Suprapubic skin (tissue), 3 donors: ENCODE data around the gene LIPC.

Experiments used
- CTCF ChIP-seq, 2 donors: fragments of 200-600 bp in 1 of 2; fragments of 450-650 bp in 1 of 2; sonication (generic) in 1 of 2; IDR thresholded peaks; one replicate each; pipeline ENCODE4 v1.5.1; 2016 to 2019; ENCODE audit warnings: antibody characterized with exemption in 2 of 2, mild to moderate bottlenecking in 1 of 2, moderate library complexity in 1 of 2
- POLR2AphosphoS5 ChIP-seq, 3 donors: sonication (generic); formaldehyde crosslinking; IDR thresholded peaks; one replicate each; pipeline ENCODE4 v1.6.1; 2017; ENCODE audit warnings: antibody characterized with exemption in 3 of 3

DNA sequence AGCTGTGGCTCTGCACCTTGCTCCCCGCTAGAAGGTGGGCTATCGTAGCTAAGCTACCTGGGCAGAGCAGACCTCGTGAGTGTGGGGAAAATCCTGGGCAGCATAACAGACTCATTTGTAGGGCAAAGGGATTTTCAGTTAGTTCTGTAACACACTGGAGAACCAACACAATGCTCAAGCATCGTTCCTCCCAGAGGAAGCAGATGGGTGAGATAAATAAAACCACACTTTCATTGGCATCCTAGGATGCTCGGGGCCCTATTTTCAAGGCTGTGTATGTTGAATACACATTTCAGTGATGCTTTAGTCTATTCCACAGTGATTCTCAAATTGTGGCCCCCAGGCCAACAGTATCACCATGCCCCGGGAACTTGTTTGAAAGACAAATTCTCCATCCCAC is 20.0 kb downstream of the LIPC start:
- TF ChIP-seq CTCF (IDR thresholded peaks at IDR 0.05), result no peak
- no peak for TF ChIP-seq POLR2AphosphoS5 (IDR thresholded peaks at IDR 0.05)
